BLaER1 (cell line): Measurements from ENCODE around the gene RANBP3.
A peak's percentile ranks its signal among the peaks of the same experiment; 100 is the strongest.

Source experiments
- H3K27ac ChIP-seq: shearing (Covaris generic); formaldehyde crosslinking; 2 replicates; pipeline ENCODE4 v1.8.1; 2022
- H3K27me3 ChIP-seq: shearing (Covaris generic); formaldehyde crosslinking; 2 replicates; pipeline ENCODE4 v1.8.1; 2022
- H3K36me3 ChIP-seq: shearing (Covaris generic); formaldehyde crosslinking; 2 replicates; pipeline ENCODE4 v1.8.1; 2022
- H3K4me1 ChIP-seq: shearing (Covaris generic); formaldehyde crosslinking; 2 replicates; pipeline ENCODE4 v1.8.1; 2022
- H3K4me2 ChIP-seq: shearing (Covaris generic); formaldehyde crosslinking; 2 replicates; pipeline ENCODE4 v1.8.1; 2022
- H3K4me3 ChIP-seq: shearing (Covaris generic); formaldehyde crosslinking; 2 replicates; pipeline ENCODE4 v1.8.1; 2022
- H3K9ac ChIP-seq: shearing (Covaris generic); formaldehyde crosslinking; 2 replicates; pipeline ENCODE4 v1.8.1; 2022
- H3K9me3 ChIP-seq: shearing (Covaris generic); formaldehyde crosslinking; 2 replicates; pipeline ENCODE4 v1.8.1; 2022
- H4K20me1 ChIP-seq: shearing (Covaris generic); formaldehyde crosslinking; 2 replicates; pipeline ENCODE4 v1.8.1; 2022
- Cebpa-rat ChIP-seq: shearing (Covaris generic); IDR thresholded peaks from 2 replicates; pipeline ENCODE4 v1.8.1; 2022

RANBP3 gene

DNA sequence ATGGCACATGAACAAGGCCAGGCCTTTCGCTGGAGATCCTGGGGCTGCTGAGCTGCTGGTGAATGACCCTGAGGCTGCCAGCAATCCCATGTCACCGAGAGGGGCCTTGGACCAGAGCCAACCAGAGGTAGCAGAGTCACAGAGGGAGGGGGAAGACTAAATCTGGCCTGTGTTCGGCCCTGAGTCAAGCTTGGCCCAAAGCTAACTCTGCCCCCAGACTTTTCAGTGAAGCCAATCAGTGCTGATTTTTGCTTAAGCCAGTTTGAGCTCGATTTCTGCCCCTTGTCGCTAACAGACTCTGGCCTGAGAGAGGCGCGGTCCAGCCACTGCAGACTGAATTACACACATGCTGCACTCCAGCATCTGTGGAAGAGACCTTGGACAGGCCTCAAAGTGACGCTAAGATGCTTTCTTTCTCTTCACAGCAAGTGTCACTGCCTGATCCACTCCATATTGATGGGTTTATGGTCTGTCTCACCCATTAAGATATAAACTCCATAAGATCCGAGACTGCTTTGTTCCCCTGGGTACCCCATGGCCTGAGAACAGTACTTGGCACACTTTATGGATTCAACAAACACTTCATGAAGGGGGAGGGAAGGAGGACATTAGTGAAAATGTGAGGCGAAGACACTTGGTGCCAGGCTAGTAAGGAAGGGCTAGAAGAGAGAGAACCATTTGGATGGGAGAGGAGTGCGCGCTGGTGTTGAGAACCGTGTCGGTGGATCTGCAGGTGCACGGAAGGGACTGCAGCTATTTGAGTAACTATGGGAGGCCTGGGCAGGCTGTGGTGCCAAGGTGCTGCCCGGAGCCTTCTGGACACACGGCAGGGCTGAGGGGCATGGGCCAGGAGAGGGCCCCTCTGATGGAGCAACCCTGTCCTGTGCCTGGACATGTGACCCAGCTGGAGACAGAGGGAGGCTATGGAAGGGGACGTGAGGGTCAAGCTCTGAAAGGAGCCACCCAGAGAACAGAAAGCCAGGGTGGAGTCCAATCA, 17.6 kb downstream of the RANBP3 start:
- Histone ChIP-seq H3K9ac (peak overlapping the region; percentile 50; the same call in 1 of the 2 replicates), H4K20me1 (peaks cover 99% of the 10 kb centered on the region), H3K4me1 (peaks cover 96% of the 10 kb centered on the region), H3K9me3 (no peaks in the 10 kb centered on the region), H3K27me3 (no peaks in the 10 kb centered on the region), H3K27ac (peak overlapping the region; percentile 71), H3K4me3 (no peak overlapping the region), H3K4me2 (peak overlapping the region; percentile 91), H3K36me3 (peaks cover 56% of the 10 kb centered on the region)
- no peak for TF ChIP-seq Cebpa-rat

DNA sequence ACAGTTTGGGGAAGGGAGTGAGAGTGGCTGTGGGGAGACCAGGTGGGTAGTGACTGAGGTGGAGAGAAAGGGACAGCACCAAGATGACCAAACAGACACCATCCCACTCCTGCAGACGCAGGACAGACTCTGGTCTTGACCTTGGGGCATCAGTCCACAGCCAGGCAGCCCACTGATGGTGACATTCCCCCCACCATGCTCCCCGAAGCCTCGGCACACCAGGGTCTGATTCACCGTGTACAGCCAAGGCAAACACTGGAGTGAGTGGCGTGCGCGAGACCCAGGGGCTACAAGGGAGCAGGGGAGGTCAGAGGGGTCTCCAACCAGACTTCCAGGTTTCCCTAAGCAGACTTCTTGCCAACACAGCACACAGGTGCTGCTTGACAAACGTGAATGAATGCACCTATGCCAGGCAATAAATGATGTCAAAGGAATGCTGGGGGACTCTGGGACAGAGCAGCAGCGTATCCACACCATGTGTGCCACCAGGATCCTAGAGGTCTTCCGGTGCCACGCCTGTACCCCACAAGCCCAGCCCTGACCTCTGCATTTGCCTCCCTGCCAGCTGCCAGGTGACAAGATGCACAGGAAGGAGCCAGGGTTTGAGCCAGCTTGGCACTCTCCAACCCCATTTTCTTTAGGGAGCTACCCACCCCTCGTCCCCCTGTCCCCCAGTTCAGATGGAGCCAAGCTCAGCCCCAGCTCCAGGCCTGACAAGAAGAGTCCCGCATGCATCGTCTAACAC, 18.5 kb downstream of the RANBP3 start:
- Histone ChIP-seq H3K4me1 (peaks cover 97% of the 10 kb centered on the region), H4K20me1 (peaks cover 100% of the 10 kb centered on the region), H3K4me3 (no peak overlapping the region), H3K27ac (peak overlapping the region; percentile 71), H3K9ac (peak overlapping the region; percentile 50; the same call in 1 of the 2 replicates), H3K4me2 (peak overlapping the region; percentile 91; the same call in 1 of the 2 replicates), H3K9me3 (no peaks in the 10 kb centered on the region), H3K36me3 (peaks cover 50% of the 10 kb centered on the region), H3K27me3 (no peaks in the 10 kb centered on the region)
- no peak for TF ChIP-seq Cebpa-rat

DNA sequence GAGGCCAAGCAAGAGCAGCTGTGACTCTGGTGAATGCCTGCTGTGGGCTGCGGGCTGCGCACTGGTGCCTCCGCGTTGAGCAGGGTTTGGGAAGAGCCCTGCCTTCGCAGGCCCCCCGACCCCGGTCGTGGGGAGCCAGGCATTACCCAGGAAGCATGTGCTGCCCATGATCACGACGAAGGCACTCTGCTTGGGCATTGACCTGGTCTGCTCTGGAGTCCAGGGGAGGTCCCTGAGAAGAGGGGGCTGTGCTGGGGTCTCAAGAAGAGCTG, 19.2 kb downstream of the RANBP3 start:
- H3K9ac ChIP-seq, result peak overlapping the region; percentile 50; the same call in 1 of the 2 replicates
- H3K4me3 ChIP-seq, result no peak overlapping the region
- H3K4me1 ChIP-seq, result peaks cover 97% of the 10 kb centered on the region
- H4K20me1 ChIP-seq, result peaks cover 100% of the 10 kb centered on the region
- H3K9me3 ChIP-seq, result no peaks in the 10 kb centered on the region
- no peaks in the 10 kb centered on the region for H3K27me3 ChIP-seq
- peak overlapping the region; percentile 22; the same call in 1 of the 2 replicates for H3K4me2 ChIP-seq
- peak overlapping the region; percentile 49; the same call in 1 of the 2 replicates for H3K27ac ChIP-seq
- H3K36me3 ChIP-seq, result peaks cover 43% of the 10 kb centered on the region
- no peak for TF ChIP-seq Cebpa-rat

DNA sequence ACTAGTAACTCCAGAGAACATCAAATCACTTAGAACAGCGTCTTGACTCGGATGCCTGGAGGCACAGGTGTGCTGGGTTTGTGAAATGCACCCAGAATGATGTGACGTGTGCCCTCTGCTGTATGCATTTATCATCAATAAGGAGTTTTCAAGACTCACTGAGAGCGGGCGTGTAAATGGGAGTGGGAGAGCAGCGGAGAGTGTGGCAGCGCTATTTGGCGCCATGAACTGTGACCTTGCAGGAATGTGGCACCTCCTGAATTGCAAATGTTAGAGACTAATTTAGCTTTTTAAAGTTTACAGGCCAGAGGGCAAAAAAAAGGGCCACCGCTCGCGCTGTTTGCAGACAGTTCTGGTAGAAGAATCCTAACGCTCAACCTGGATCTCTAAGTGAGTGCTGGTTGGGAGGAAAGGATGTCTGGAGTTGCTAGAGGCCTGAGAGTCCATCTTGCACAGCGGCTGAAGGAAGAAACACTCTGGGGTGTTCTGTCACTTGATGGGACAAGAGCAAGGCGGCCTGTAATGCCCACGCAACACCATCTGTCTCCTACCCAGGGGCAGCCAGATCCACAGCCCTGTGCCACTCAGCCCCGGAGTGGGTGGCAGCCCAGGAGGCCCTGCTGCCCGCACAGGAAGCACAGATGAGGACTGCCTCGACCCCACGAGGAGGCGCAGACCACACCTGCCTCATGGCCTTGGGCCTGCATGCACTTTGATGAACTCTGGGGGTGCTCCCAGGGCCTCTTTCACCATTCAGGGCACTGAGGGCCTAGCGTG, 19.7 kb downstream of the RANBP3 start:
- H3K9me3 ChIP-seq, result no peaks in the 10 kb centered on the region
- peak overlapping the region; percentile 49; the same call in 1 of the 2 replicates for H3K27ac ChIP-seq
- TF ChIP-seq Cebpa-rat, result no peak
- H3K36me3 ChIP-seq, result peaks cover 39% of the 10 kb centered on the region
- H3K4me3 ChIP-seq, result no peak overlapping the region
- H3K4me2 ChIP-seq, result peak overlapping the region; percentile 22; the same call in 1 of the 2 replicates
- H3K9ac ChIP-seq, result peak overlapping the region; percentile 50; the same call in 1 of the 2 replicates
- peaks cover 100% of the 10 kb centered on the region for H4K20me1 ChIP-seq
- no peaks in the 10 kb centered on the region for H3K27me3 ChIP-seq
- H3K4me1 ChIP-seq, result peaks cover 97% of the 10 kb centered on the region

DNA sequence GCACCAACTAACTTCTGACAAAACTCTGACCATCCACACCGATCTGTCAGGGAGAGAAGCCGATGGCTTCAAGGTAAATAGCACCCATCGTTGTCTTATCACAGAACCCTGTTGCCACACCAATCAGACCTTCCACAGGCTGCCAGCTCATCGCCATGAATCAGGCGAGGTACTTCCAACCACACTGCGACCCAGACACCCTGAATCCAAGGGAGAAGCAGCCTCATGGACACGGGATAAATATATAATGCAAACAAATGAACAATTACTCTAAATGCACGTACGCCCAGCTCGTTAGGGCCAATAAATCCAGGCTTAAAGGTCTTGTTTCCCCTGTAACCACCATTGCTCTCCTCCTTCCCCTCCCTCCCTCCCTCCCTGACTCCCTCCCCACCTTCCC, 20.8 kb downstream of the RANBP3 start:
- Histone ChIP-seq H3K9ac (no peak overlapping the region), H3K27me3 (no peaks in the 10 kb centered on the region), H3K4me1 (peaks cover 97% of the 10 kb centered on the region), H3K27ac (no peak overlapping the region), H3K9me3 (no peaks in the 10 kb centered on the region), H3K36me3 (peaks cover 39% of the 10 kb centered on the region), H3K4me3 (no peak overlapping the region), H3K4me2 (peak overlapping the region; percentile 27; the same call in 1 of the 2 replicates), H4K20me1 (peaks cover 100% of the 10 kb centered on the region)
- TF ChIP-seq Cebpa-rat, result no peak

DNA sequence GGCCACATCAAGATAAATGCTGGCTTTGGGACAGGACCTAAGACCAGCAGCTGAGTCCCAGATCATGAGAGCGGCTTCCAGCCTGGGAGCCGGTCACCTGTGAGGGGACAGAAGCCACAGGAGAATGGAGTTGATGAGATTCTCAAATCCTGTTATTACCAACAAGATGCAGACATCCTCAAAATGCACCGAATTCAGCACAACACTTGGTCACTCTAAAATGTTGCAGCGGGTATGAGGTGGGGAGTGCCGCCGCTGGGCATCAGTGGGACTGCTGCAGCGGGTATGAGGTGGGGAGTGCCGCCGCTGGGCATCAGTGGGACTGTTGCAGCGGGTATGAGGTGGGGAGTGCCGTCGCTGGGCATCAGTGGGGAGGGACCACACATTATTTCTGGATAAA, 21.2 kb downstream of the RANBP3 start:
- no peak overlapping the region for H3K27ac ChIP-seq
- peaks cover 100% of the 10 kb centered on the region for H4K20me1 ChIP-seq
- no peaks in the 10 kb centered on the region for H3K9me3 ChIP-seq
- H3K36me3 ChIP-seq, result peaks cover 39% of the 10 kb centered on the region
- TF ChIP-seq Cebpa-rat, result no peak
- H3K4me2 ChIP-seq, result peak overlapping the region; percentile 27
- no peaks in the 10 kb centered on the region for H3K27me3 ChIP-seq
- H3K4me3 ChIP-seq, result no peak overlapping the region
- no peak overlapping the region for H3K9ac ChIP-seq
- H3K4me1 ChIP-seq, result peaks cover 97% of the 10 kb centered on the region

DNA sequence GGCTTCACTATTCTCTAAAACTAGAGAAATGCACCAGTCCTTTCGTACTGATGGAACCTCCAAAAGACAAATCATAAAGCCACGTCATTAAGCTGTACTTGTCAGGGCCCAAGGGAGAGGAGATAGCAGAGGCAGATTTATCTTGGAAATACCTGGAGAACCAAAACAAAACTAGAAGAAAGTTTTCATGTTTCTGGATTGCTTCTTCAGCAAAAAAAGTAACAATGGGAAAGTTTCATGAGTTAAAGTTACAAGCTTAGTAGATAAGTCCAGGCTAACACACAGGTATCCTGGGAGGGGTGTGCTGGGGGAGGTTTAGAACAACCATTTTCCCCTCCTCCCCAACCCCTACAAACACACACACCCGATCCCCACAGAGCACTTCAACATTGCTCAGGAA, 21.6 kb downstream of the RANBP3 start:
- Histone ChIP-seq H3K4me3 (no peak overlapping the region), H3K4me1 (peaks cover 97% of the 10 kb centered on the region), H3K36me3 (peaks cover 39% of the 10 kb centered on the region), H3K9me3 (no peaks in the 10 kb centered on the region), H3K9ac (no peak overlapping the region), H3K27ac (no peak overlapping the region), H3K27me3 (no peaks in the 10 kb centered on the region), H3K4me2 (peak overlapping the region; percentile 27), H4K20me1 (peaks cover 100% of the 10 kb centered on the region)
- TF ChIP-seq Cebpa-rat, result no peak

DNA sequence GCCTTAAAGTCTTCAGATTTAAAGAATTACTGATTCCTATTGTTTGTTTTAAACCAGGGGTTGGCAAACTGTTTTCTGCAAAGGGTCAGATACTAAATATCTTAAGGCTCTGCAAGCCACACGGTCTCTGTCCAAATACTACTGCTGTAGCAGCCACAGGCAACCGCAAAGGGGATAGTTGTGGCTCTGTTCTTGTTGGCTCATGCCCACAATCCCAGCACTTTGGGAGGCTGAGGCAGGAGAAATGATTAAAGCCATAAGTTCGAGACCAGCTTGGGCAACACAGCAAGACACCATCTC, 22.4 kb downstream of the RANBP3 start:
- Histone ChIP-seq H4K20me1 (peaks cover 100% of the 10 kb centered on the region), H3K27ac (0 out of 2 replicates have a peak overlapping the region, but pooled peaks have one; percentile 57), H3K9ac (no peak overlapping the region; the same call in 1 of the 2 replicates), H3K36me3 (peaks cover 38% of the 10 kb centered on the region), H3K4me2 (peak overlapping the region; percentile 92), H3K4me3 (no peak overlapping the region), H3K4me1 (peaks cover 97% of the 10 kb centered on the region), H3K27me3 (no peaks in the 10 kb centered on the region), H3K9me3 (no peaks in the 10 kb centered on the region)
- no peak for TF ChIP-seq Cebpa-rat

DNA sequence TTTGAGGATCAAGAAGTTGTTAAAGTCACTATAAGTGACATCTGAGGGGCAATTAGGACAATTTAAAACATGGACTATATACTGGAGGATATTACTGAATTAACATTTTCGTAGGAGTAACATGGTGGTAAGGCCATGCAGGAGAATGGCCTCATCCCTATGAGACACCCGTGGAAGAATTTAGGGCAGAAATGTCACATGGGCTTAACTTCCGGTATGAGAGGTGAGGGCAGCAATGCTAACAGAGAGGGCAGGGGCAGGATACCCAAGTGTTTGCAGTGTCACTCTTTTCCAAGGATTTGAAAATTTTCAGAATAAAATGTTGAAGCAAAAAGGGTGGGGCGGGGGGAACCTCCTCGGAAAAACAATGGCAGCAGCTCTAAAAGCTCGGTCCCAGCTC, 23.6 kb downstream of the RANBP3 start:
- Histone ChIP-seq H4K20me1 (peaks cover 100% of the 10 kb centered on the region), H3K4me1 (peaks cover 97% of the 10 kb centered on the region), H3K4me3 (no peak overlapping the region), H3K9me3 (no peaks in the 10 kb centered on the region), H3K36me3 (peaks cover 35% of the 10 kb centered on the region), H3K9ac (peak overlapping the region; percentile 54; the same call in 1 of the 2 replicates), H3K27ac (peak overlapping the region; percentile 57; the same call in 1 of the 2 replicates), H3K4me2 (peak overlapping the region; percentile 92), H3K27me3 (no peaks in the 10 kb centered on the region)
- no peak for TF ChIP-seq Cebpa-rat
